Lung (tissue), 12 donors: ENCODE results near the gene SFN. TPM values are rescaled to one million over a fixed set of nuclear protein-coding genes. Genes with fewer than 3 reads are reported as not detected.

ENCODE experiments used
- ATAC-seq: fragments of 200-7000 bp; cut with Tn5 transposase; one replicate; pipeline ENCODE4 v1.9.1; 2020; ENCODE audit warnings: moderate number of reproducible peaks; ENCODE audit not compliant: insufficient read depth, low FRiP score
- DNase-seq, 3 donors: peaks; one replicate each; pipeline ENCODE4 v3.0.0-alpha.2; 2013 to 2017
- H3K27ac ChIP-seq, 2 donors: one replicate each; pipeline ENCODE4 v1.5.1; 2013; ENCODE audit warnings: mild to moderate bottlenecking in 2 of 2, moderate library complexity in 2 of 2, control low read depth in 1 of 2, inconsistent platforms in 1 of 2, low read depth in 1 of 2, low read length in 1 of 2
- H3K27me3 ChIP-seq, 3 donors: one replicate each; pipeline ENCODE4 v1.5.1; 2013; ENCODE audit warnings: low read length in 2 of 3; ENCODE audit not compliant: control insufficient read depth in 3 of 3, insufficient read depth in 3 of 3
- H3K36me3 ChIP-seq, 4 donors: one replicate each; pipeline ENCODE4 v1.5.1; 2013; ENCODE audit warnings: low read length in 4 of 4, mild to moderate bottlenecking in 1 of 4, moderate library complexity in 1 of 4; ENCODE audit not compliant: control insufficient read depth in 4 of 4, insufficient read depth in 4 of 4
- H3K4me1 ChIP-seq, 5 donors: one replicate each; pipeline ENCODE4 v1.5.1; 2013; ENCODE audit warnings: low read length in 5 of 5, mild to moderate bottlenecking in 2 of 5, moderate library complexity in 1 of 5; ENCODE audit not compliant: control insufficient read depth in 5 of 5, insufficient read depth in 5 of 5
- H3K4me3 ChIP-seq: one replicate; pipeline ENCODE4 v1.5.1; 2013; ENCODE audit warnings: mild to moderate bottlenecking, control low read depth, moderate library complexity
- H3K9ac ChIP-seq, 2 donors: one replicate each; pipeline ENCODE4 v1.5.1; 2013; ENCODE audit warnings: low read length in 2 of 2, control low read depth in 1 of 2; ENCODE audit not compliant: insufficient read depth in 1 of 2
- H3K9me3 ChIP-seq, 4 donors: one replicate each; pipeline ENCODE4 v1.5.1; 2013; ENCODE audit warnings: low read length in 3 of 4, mild to moderate bottlenecking in 1 of 4, moderate library complexity in 1 of 4; ENCODE audit not compliant: control insufficient read depth in 4 of 4, insufficient read depth in 3 of 4
- CTCF ChIP-seq: IDR thresholded peaks from 2 replicates; pipeline ENCODE4 v1.5.1; 2012; ENCODE audit warnings: mild to moderate bottlenecking; ENCODE audit errors: control extremely low read depth, extremely low read depth
- WGBS, 2 donors: extraction: QIAGEN DNeasy Blood & Tissue Kit; methylation state at CpG; one replicate each; pipeline ENCODE4 v1.1.7; 2013; 5-methylcytosine and 5-hydroxymethylcytosine counted together
- polyA plus RNA-seq, 2 donors: library from polyadenylated mRNA; stranded (reverse); fragments of 200-250 nt; gene quantifications; one replicate each; pipeline ENCODE4 v1.2.1, GENCODE V29; 2013
- total RNA-seq, 2 donors: library from RNA; depleted of rRNA in 1 of 2; stranded (reverse); fragments of >200 nt in 1 of 2; gene quantifications; one replicate each; pipeline ENCODE4 v1.2.1, GENCODE V29; 2014 to 2021
- donor health status: control.
- donor health status: control.
- donor health status: Bipolar disorder and iron deficiency.
- donor health status: healthy.
- donor health status: DM: yes; HTN: yes; CAD: no.

SFN gene
- total and polyA plus RNA-seq, 4 donors: 1.4 to 178 (median 109) TPM

DNA sequence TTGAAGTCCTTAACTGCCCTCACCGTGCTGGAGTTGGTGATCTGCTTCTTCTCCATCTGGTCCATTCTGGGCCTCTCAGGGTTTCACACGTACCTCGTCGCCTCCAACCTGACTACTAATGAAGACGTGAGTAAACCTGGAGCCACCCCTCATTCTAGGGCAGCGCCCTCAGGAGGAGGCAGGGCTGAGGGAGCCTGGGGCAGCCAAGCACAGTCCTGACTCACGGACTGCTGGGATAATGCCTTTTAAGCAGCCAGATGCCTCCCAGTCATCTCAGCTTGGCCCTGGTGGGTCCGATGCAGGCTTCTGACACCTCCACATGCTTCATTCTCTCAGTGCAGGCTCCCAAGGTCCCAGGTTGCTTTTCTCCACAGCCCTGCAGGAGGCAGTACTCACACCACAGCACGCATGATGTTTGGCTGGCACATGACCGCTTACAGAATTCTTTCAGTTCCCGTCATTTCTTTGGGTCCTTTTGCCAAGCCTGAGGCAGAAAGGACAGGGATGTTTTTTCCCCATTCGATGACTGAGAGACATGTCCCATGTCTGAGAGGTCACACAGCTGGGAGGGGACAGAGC, 11.8 kb upstream of the SFN start:
- H3K4me1 ChIP-seq: peaks cover 0 to 11% (median 0%) of the 10 kb centered on the region in 5 donors
- 91 to 94% methylated on average over 12 of the region's 12 CpGs for WGBS, 2 donors
- TF ChIP-seq CTCF: no peak
- H3K4me3 ChIP-seq: no peak overlapping the region
- no peaks in the 10 kb centered on the region for H3K27me3 ChIP-seq
- ATAC-seq (no peak), DNase-seq (no peak)
- H3K27ac ChIP-seq: no peak overlapping the region
- H3K9me3 ChIP-seq: no peaks in the 10 kb centered on the region
- peaks cover 20 to 66% (median 31%) of the 10 kb centered on the region in 4 donors for H3K36me3 ChIP-seq
- no peak overlapping the region for H3K9ac ChIP-seq

DNA sequence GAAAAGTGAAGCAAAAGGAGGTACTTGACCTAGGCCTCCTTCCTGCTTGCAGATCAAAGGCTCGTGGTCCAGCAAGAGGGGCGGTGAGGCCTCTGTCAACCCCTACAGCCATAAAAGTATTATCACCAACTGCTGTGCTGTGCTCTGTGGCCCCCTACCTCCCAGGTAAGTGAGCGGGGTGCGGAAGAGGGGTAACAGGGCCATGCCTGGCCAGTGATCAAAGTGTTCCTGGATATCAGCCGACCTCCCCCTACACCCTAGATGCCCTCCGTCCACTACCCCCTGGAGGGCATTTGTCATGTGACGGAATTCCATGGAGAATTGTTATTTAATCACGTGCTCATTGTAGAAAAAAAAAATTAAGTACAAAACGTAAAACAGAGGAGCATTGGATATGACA, 10.2 kb upstream of the SFN start:
- WGBS, 2 donors: 82 to 88% methylated on average over 9 of the region's 9 CpGs
- H3K4me1 ChIP-seq: peaks cover 0 to 11% (median 0%) of the 10 kb centered on the region in 5 donors
- no peak overlapping the region for H3K27ac ChIP-seq
- TF ChIP-seq CTCF: no peak
- no peaks in the 10 kb centered on the region for H3K9me3 ChIP-seq
- no peaks in the 10 kb centered on the region for H3K27me3 ChIP-seq
- ATAC-seq (no peak), DNase-seq (no peak)
- no peak overlapping the region for H3K9ac ChIP-seq
- H3K4me3 ChIP-seq: no peak overlapping the region
- peaks cover 16 to 71% (median 31%) of the 10 kb centered on the region in 4 donors for H3K36me3 ChIP-seq

- H3K9ac ChIP-seq: no peak overlapping the region
- H3K27me3 ChIP-seq: no peaks in the 10 kb centered on the region
- peak; percentile 64 to 76 (median 74) for DNase-seq
- 24 to 26% methylated on average over 3 of the region's 3 CpGs for WGBS, 2 donors
- TF ChIP-seq CTCF: peak; percentile 80
- ATAC-seq: peak; percentile 73
- H3K4me3 ChIP-seq: no peak overlapping the region
- H3K9me3 ChIP-seq: no peaks in the 10 kb centered on the region
- H3K27ac ChIP-seq: no peak overlapping the region
- H3K36me3 ChIP-seq: peaks cover 16 to 70% (median 31%) of the 10 kb centered on the region in 4 donors
- peaks cover 0 to 10% (median 0%) of the 10 kb centered on the region in 5 donors for H3K4me1 ChIP-seq
Measured at GRCh38 chr1:26853156-26853555, 9.8 kb upstream of the SFN start.

DNA sequence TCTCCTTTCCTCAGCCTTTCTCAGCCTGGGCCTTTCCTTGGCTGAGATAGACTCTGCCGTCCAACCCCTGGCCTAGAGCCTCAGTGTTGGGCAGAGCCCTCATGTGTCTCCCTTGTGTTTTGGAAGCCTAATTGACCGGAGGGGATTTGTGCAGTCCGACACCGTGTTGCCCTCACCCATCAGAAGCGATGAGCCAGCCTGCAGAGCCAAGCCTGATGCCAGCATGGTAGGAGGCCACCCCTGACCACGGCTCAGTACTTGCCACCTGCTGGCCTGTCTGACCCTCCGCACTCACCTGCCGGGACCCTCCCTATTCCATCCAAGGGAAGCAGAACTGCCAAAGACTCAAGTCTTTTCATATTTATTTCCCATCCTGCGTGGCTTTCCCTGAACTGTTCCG, 9.3 kb upstream of the SFN start:
- Histone ChIP-seq H3K36me3 (peaks cover 16 to 66% (median 30%) of the 10 kb centered on the region in 4 donors), H3K4me3 (no peak overlapping the region), H3K27me3 (no peaks in the 10 kb centered on the region), H3K27ac (no peak overlapping the region), H3K4me1 (peaks cover 0 to 6% (median 0%) of the 10 kb centered on the region in 5 donors), H3K9me3 (no peaks in the 10 kb centered on the region), H3K9ac (no peak overlapping the region)
- ATAC-seq (no peak), DNase-seq (no peak)
- WGBS, 2 donors: 97 to 98% methylated on average over 10 of the region's 10 CpGs
- TF ChIP-seq CTCF: no peak
